K562 (cell line): ENCODE measurements around the gene PSRC1.

Source experiments
- CTCF ChIP-seq, 3 experiments: IDR thresholded peaks in 2 of 3; conservative IDR thresholded peaks in 1 of 3; 2 replicates each; pipeline ENCODE4 v1.5.1; 2011 to 2012; ENCODE audit warnings: low read length in 3 of 3, mild to moderate bottlenecking in 3 of 3, control low read depth in 2 of 3, improper control_type of control experiment in 1 of 3, inconsistent platforms in 1 of 3, low read depth in 1 of 3, mixed read lengths in 1 of 3, moderate library complexity in 1 of 3; ENCODE audit not compliant: insufficient read depth in 2 of 3
- EZH2 ChIP-seq: IDR thresholded peaks from 2 replicates; pipeline ENCODE4 v1.6.1; 2012; ENCODE audit warnings: low read depth, mild to moderate bottlenecking, inconsistent platforms, low read length, borderline replicate concordance
- GATA2 ChIP-seq: sonication (generic); formaldehyde crosslinking; IDR thresholded peaks from 2 replicates; pipeline ENCODE4 v1.4.0; 2020; ENCODE audit warnings: mild to moderate bottlenecking, missing genetic modification reagents
- MAFG ChIP-seq: fragments of 450-650 bp; conservative IDR thresholded peaks from 2 replicates; pipeline ENCODE4 v1.6.1; 2016; ENCODE audit warnings: missing genetic modification characterization, missing compliant biosample characterization
- MAX ChIP-seq: sonication (generic); formaldehyde crosslinking; IDR thresholded peaks from 2 replicates; pipeline ENCODE4 v1.9.0; 2022; ENCODE audit warnings: mild to moderate bottlenecking, missing genetic modification reagents
- NBN ChIP-seq: fragments of 450-650 bp; IDR thresholded peaks from 2 replicates; pipeline ENCODE4 v1.6.1; 2016; ENCODE audit warnings: low read depth, mild to moderate bottlenecking
- ZBTB33 ChIP-seq: sonication (generic); formaldehyde crosslinking; IDR thresholded peaks from 2 replicates; pipeline ENCODE4 v1.8.1; 2023; ENCODE audit warnings: mild to moderate bottlenecking, missing genetic modification reagents
- TF ChIP-seq, protein P1 (sequence below): fragments of 250-450 bp; sonication (Bioruptor Pico); IDR thresholded peaks from 2 replicates; pipeline ENCODE4 v1.4.0; 2020; ENCODE audit warnings: mild to moderate bottlenecking, moderate library complexity

GRCh38 chr1:109279615-109280278, 3.2 kb downstream of the PSRC1 start:
- no peak for TF ChIP-seq MAX
- TF ChIP-seq GATA2 (CRISPR knock-in tag), result no peak
- no peak for TF ChIP-seq EZH2
- TF ChIP-seq ZBTB33 (CRISPR knock-in tag), result no peak
- TF ChIP-seq, protein P1, sequence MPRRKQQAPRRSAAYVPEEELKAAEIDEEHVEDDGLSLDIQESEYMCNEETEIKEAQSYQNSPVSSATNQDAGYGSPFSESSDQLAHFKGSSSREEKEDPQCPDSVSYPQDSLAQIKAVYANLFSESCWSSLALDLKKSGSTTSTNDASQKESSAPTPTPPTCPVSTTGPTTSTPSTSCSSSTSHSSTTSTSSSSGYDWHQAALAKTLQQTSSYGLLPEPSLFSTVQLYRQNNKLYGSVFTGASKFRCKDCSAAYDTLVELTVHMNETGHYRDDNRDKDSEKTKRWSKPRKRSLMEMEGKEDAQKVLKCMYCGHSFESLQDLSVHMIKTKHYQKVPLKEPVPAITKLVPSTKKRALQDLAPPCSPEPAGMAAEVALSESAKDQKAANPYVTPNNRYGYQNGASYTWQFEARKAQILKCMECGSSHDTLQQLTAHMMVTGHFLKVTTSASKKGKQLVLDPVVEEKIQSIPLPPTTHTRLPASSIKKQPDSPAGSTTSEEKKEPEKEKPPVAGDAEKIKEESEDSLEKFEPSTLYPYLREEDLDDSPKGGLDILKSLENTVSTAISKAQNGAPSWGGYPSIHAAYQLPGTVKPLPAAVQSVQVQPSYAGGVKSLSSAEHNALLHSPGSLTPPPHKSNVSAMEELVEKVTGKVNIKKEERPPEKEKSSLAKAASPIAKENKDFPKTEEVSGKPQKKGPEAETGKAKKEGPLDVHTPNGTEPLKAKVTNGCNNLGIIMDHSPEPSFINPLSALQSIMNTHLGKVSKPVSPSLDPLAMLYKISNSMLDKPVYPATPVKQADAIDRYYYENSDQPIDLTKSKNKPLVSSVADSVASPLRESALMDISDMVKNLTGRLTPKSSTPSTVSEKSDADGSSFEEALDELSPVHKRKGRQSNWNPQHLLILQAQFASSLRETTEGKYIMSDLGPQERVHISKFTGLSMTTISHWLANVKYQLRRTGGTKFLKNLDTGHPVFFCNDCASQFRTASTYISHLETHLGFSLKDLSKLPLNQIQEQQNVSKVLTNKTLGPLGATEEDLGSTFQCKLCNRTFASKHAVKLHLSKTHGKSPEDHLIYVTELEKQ (CRISPR knock-in tag), result no peak
- TF ChIP-seq CTCF (IDR thresholded peaks at IDR 0.05 in 2 of 3, conservative IDR thresholded peaks at IDR 0.05 in 1 of 3; ENCODE audit: insufficient read depth in 2 of 3, low read depth in 1 of 3, low read length in 3 of 3), result no peak
- no peak for TF ChIP-seq MAFG
- TF ChIP-seq NBN, result no peak
